Left lobe of liver (tissue), 2 donors: ENCODE measurements around the gene UTP20. TPM values are rescaled to one million over a fixed set of nuclear protein-coding genes. Genes with fewer than 3 reads are reported as not detected.

Source experiments
- ATAC-seq: fragments of 200-7000 bp; cut with Tn5 transposase; one replicate; pipeline ENCODE4 v1.9.1; 2020; ENCODE audit warnings: mild to moderate bottlenecking, moderate library complexity
- DNase-seq: peaks from one replicate; pipeline ENCODE4 v3.0.0-alpha.2; 2020; ENCODE audit warnings: low spot score
- total RNA-seq: library from RNA; stranded (reverse); gene quantifications from one replicate; pipeline ENCODE4 v1.2.1, GENCODE V29; 2021
- donor health status: DM: no; HTN: no; CAD: no; lungs with moderate emphysema.
- donor health status: DM: no; HTN: yes; CAD: no.

UTP20 gene
- total RNA-seq, 1 donor from 2014 or later, result 3.8 TPM

GRCh38 chr12:101424620-101425019, 144.7 kb downstream of the UTP20 start:
- DNase-seq (no peak), ATAC-seq (no peak)

- no peak for DNase-seq
Observed at GRCh38 chr12:101430456-101430855, 150.6 kb downstream of the UTP20 start.

GRCh38 chr12:101436136-101436535, 156.2 kb downstream of the UTP20 start:
- DNase-seq (no peak), ATAC-seq (no peak)

More at GRCh38 chr12:101430456-101430855, 150.6 kb downstream of the UTP20 start:
- no peak for ATAC-seq

Other genes with a start within 250 kb of the UTP20 start
- gene SLC5A8, start 69.9 kb upstream of the UTP20 start, total RNA-seq, result not detected
- 55.0 TPM for gene ARL1, start 127.7 kb downstream of the UTP20 start, total RNA-seq
- 1.4 TPM for gene SPIC, start 195.2 kb downstream of the UTP20 start, total RNA-seq